CD8-positive, alpha-beta memory T cell (primary cell): ENCODE results near the gene NOX4. TPM values are rescaled to one million over a fixed set of nuclear protein-coding genes. Genes with fewer than 3 reads are reported as not detected.

Source experiments
- CTCF ChIA-PET: fragments of 350-600 bp; sonication (Branson Sonifier 250); formaldehyde crosslinking; loops from one replicate; lab custom pipeline; 2021; ENCODE audit warnings: antibody characterized with exemption; lab: Charles Lee
- POLR2A ChIA-PET: fragments of 350-600 bp; sonication (Branson Sonifier 250); formaldehyde crosslinking; loops from one replicate; lab custom pipeline; 2021; ENCODE audit warnings: antibody characterized with exemption; lab: Charles Lee
- DNase-seq, 5 donors: peaks; one replicate each; pipeline versions ENCODE4 v3.0.0 to v3.0.0-alpha.2; 2020 to 2022; ENCODE audit warnings: mixed read lengths in 1 of 5
- H3K27ac ChIP-seq: one replicate; pipeline ENCODE4 v1.7.0; 2013; ENCODE audit warnings: low read depth, mild to moderate bottlenecking, low read length, moderate library complexity
- H3K27me3 ChIP-seq: 2 replicates; pipeline ENCODE4 v1.7.0; 2013; ENCODE audit warnings: low read length, mild to moderate bottlenecking; ENCODE audit not compliant: insufficient read depth, poor library complexity, severe bottlenecking
- H3K36me3 ChIP-seq: 2 replicates; pipeline ENCODE4 v1.7.0; 2013; ENCODE audit warnings: mild to moderate bottlenecking, low read length, moderate library complexity; ENCODE audit not compliant: insufficient read depth
- H3K4me1 ChIP-seq: 2 replicates; pipeline ENCODE4 v1.7.0; 2013; ENCODE audit warnings: mild to moderate bottlenecking, low read length, moderate library complexity; ENCODE audit not compliant: insufficient read depth
- H3K4me3 ChIP-seq: 2 replicates; pipeline ENCODE4 v1.7.0; 2013; ENCODE audit warnings: mild to moderate bottlenecking, low read length
- H3K9me3 ChIP-seq: 2 replicates; pipeline ENCODE4 v1.7.0; 2013; ENCODE audit warnings: mild to moderate bottlenecking, low read length
- H3K27ac Mint-ChIP-seq, 8 donors: one replicate each; pipeline ENCODE4 v1.8.0; 2020 to 2021; ENCODE audit warnings: mixed read lengths in 8 of 8, mild to moderate bottlenecking in 6 of 8, inconsistent platforms in 3 of 8, moderate library complexity in 3 of 8
- H3K27me3 Mint-ChIP-seq, 2 donors: one replicate each; pipeline ENCODE4 v1.8.0; 2020 to 2021; ENCODE audit warnings: mixed read lengths in 2 of 2, mild to moderate bottlenecking in 1 of 2, moderate library complexity in 1 of 2
- H3K36me3 Mint-ChIP-seq, 3 donors: one replicate each; pipeline ENCODE4 v1.8.0; 2020 to 2021; ENCODE audit warnings: mixed read lengths in 3 of 3, inconsistent platforms in 1 of 3, mild to moderate bottlenecking in 1 of 3
- H3K4me1 Mint-ChIP-seq, 3 donors: one replicate each; pipeline ENCODE4 v1.8.0; 2020 to 2021; ENCODE audit warnings: mixed read lengths in 3 of 3, inconsistent platforms in 1 of 3, mild to moderate bottlenecking in 1 of 3
- H3K4me3 Mint-ChIP-seq, 7 donors: one replicate each; pipeline ENCODE4 v1.8.0; 2020 to 2021; ENCODE audit warnings: mixed read lengths in 7 of 7, mild to moderate bottlenecking in 6 of 7, moderate library complexity in 4 of 7, inconsistent platforms in 2 of 7
- H3K9me3 Mint-ChIP-seq, 5 donors: one replicate each; pipeline ENCODE4 v1.8.0; 2020 to 2022; ENCODE audit warnings: mixed read lengths in 5 of 5, mild to moderate bottlenecking in 3 of 5, moderate library complexity in 2 of 5, inconsistent platforms in 1 of 5
- polyA plus RNA-seq: library from polyadenylated mRNA; unstranded; fragments of 300-500 nt; fragmentation: Illumina TruSeq; gene quantifications from one replicate; pipeline ENCODE4 v1.2.3, GENCODE V29; 2021
- total RNA-seq, 2 experiments: library from RNA; stranded (reverse); gene quantifications; one replicate each; pipeline ENCODE4 v1.2.3, GENCODE V29; 2021

NOX4 gene
- total and polyA plus RNA-seq, 3 experiments from 2014 or later, result not detected

DNA sequence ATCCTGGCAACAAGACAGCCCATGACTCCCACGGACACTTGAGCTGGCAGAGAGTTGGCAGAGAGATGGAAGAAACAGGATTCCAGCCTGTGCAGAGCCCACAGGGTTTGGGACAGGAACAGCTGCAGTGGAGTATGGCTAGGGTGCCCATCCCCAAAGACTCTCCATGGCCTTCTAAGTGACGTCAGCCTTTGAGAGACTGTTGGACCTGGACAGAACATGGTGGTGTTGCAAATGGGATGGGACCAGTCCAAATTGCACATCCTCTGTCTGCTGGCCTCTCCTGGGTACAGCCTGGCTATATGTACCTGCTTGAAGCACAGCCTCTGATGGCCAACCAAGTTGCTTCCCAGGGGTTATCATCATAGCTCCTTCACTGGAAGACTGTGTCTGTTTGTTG lies 34.5 kb downstream of the NOX4 start:
- no peaks in the 10 kb centered on the region for H3K9me3 ChIP-seq
- H3K27ac ChIP-seq, result no peak overlapping the region
- POLR2A ChIA-PET, result no interaction called here
- Mint-ChIP-seq H3K4me1 (no peaks in the 10 kb centered on the region), H3K27me3 (no peaks in the 10 kb centered on the region), H3K27ac (no peak overlapping the region), H3K4me3 (no peak overlapping the region), H3K9me3 (peaks cover 0 to 15% (median 6%) of the 10 kb centered on the region in 5 donors), H3K36me3 (no peaks in the 10 kb centered on the region)
- H3K36me3 ChIP-seq, result no peaks in the 10 kb centered on the region
- no peaks in the 10 kb centered on the region for H3K27me3 ChIP-seq
- no peaks in the 10 kb centered on the region for H3K4me1 ChIP-seq
- H3K4me3 ChIP-seq, result no peak overlapping the region
- CTCF ChIA-PET, result no interaction called here
- DNase-seq, result no peak

DNA sequence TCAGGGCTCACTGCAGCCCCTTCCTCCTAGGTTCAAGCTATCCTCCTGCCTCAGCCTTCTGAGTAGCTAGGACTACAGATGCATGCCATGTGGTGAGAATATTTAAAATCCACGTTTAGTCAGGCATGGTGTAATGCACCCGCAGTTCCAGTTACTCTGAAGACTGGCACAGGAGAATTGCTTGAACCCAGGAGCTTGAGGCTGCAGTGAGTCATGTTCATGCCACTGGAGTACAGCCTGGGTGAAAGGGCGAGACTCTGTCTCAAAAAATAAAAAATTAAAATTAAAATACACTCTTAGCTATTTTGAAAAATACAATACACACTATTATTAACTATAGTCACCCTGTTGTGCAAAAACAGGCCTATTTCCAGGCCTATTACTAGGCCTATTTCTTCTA lies 38.4 kb downstream of the NOX4 start:
- no peaks in the 10 kb centered on the region for H3K27me3 Mint-ChIP-seq
- Histone ChIP-seq H3K36me3 (no peaks in the 10 kb centered on the region), H3K27ac (no peak overlapping the region), H3K4me1 (no peaks in the 10 kb centered on the region), H3K4me3 (no peak overlapping the region), H3K27me3 (no peaks in the 10 kb centered on the region), H3K9me3 (no peaks in the 10 kb centered on the region)
- POLR2A ChIA-PET, result no interaction called here
- H3K4me3 Mint-ChIP-seq, result no peak overlapping the region
- no peak overlapping the region for H3K27ac Mint-ChIP-seq
- DNase-seq, result no peak
- H3K9me3 Mint-ChIP-seq, result peaks cover 0 to 9% (median 8%) of the 10 kb centered on the region in 5 donors
- CTCF ChIA-PET, result no interaction called here
- H3K36me3 Mint-ChIP-seq, result no peaks in the 10 kb centered on the region
- H3K4me1 Mint-ChIP-seq, result no peaks in the 10 kb centered on the region

DNA sequence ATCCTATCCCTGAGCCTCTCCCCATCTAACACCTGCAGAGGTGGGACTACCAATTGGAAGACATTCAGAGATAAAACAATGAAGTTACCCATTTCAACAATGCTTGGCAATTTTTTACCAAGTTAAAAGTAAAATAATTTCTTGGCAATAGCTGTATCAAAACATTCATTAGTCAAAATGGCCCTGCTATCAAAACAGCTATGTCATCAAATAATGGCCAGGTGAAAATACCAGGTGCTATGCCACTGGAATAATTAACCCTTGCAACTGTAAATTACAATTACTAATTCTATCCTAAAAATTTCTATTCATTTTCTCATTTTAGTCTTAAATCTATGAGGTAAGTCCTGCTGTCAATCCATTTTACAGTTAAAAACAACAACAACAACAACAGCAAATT lies 43.3 kb downstream of the NOX4 start:
- Histone ChIP-seq H3K27me3 (no peaks in the 10 kb centered on the region), H3K4me3 (no peak overlapping the region), H3K9me3 (no peaks in the 10 kb centered on the region), H3K36me3 (no peaks in the 10 kb centered on the region), H3K27ac (no peak overlapping the region), H3K4me1 (no peaks in the 10 kb centered on the region)
- H3K9me3 Mint-ChIP-seq, result peaks cover 0 to 16% (median 8%) of the 10 kb centered on the region in 5 donors
- ChIA-PET POLR2A (no interaction called here), CTCF (no interaction called here)
- no peaks in the 10 kb centered on the region for H3K36me3 Mint-ChIP-seq
- H3K4me3 Mint-ChIP-seq, result no peak overlapping the region
- no peaks in the 10 kb centered on the region for H3K4me1 Mint-ChIP-seq
- H3K27ac Mint-ChIP-seq, result no peak overlapping the region
- H3K27me3 Mint-ChIP-seq, result no peaks in the 10 kb centered on the region
- no peak for DNase-seq

DNA sequence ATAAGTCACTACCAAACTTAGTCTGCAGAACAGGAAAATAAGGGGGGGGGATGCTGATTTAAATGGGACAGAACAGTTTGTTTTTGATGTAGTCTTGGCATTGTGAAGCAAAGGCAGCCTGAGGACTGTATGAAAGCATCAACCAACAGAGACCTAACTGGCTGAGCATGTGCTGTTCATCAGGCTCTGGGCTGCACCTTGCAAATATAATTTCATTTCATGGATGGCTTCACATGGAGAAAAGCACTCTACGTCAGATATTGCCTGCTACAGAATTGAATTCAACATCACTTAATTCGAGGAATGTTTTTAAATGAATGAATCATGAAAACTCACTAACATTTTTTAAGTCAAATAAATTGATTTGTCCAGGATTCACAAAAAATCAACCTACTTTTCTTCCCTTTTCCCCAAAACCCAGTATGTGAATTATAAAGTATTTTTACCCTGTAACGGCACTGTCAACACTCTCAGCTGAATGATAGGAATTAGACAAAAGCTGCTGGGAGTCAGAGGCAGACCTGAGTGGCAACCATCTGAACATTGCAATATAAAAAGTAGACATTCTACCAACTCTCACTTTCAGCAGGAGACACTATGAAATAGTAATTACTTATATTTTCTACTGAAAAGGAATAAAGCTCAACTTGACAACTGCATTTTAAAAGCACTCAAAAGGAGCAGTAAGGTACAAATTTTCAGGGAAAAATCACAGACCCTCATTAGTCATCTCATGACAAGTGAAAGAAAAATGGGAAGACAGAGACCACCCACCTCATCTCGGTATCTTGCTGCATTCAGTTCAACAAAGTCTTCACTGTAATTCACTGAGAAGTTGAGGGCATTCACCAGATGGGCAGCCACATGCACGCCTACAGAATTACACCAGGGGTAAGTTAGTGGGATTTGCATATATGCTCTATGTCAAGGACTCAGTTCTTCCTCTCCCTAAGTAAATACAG lies 47.5 kb downstream of the NOX4 start:
- H3K27ac Mint-ChIP-seq, result no peak overlapping the region
- CTCF ChIA-PET, result no interaction called here
- no peak for DNase-seq

DNA sequence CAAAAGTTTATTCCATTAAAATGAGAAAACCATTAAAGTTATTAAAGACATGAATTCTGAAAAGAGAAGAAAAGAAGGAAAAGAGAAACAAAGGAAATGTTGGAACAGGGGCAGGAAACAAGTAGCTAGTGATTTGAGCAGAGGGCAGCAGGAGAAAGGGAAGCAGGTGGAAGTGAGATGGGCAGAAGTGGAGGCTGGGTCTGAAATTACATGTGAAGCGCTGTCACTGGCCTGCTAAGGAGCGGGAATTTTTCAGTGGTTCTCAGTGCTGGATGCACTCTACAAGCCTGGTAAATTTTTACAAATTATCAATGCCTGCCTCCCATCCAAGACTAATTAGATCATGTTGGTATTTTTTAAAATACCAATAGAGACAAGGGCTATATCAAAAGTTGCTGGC lies 48.4 kb downstream of the NOX4 start:
- Histone ChIP-seq H3K9me3 (no peaks in the 10 kb centered on the region), H3K36me3 (no peaks in the 10 kb centered on the region), H3K4me1 (no peaks in the 10 kb centered on the region), H3K27ac (no peak overlapping the region), H3K4me3 (no peak overlapping the region), H3K27me3 (no peaks in the 10 kb centered on the region)
- DNase-seq, result no peak
- Mint-ChIP-seq H3K4me3 (no peak overlapping the region), H3K27me3 (no peaks in the 10 kb centered on the region), H3K4me1 (no peaks in the 10 kb centered on the region), H3K27ac (no peak overlapping the region), H3K36me3 (no peaks in the 10 kb centered on the region), H3K9me3 (peaks cover 2 to 28% (median 4%) of the 10 kb centered on the region in 5 donors)
- CTCF ChIA-PET, result no interaction called here
- POLR2A ChIA-PET, result no interaction called here

More for the DNA sequence above, 47.5 kb downstream of the NOX4 start:
- H3K36me3 ChIP-seq, result no peaks in the 10 kb centered on the region
- Mint-ChIP-seq H3K27me3 (no peaks in the 10 kb centered on the region), H3K9me3 (peaks cover 2 to 29% (median 4%) of the 10 kb centered on the region in 5 donors), H3K4me3 (no peak overlapping the region), H3K4me1 (no peaks in the 10 kb centered on the region), H3K36me3 (no peaks in the 10 kb centered on the region)
- no peak overlapping the region for H3K4me3 ChIP-seq
- POLR2A ChIA-PET, result no interaction called here
- no peaks in the 10 kb centered on the region for H3K9me3 ChIP-seq
- no peaks in the 10 kb centered on the region for H3K27me3 ChIP-seq
- no peak overlapping the region for H3K27ac ChIP-seq
- H3K4me1 ChIP-seq, result no peaks in the 10 kb centered on the region

DNA sequence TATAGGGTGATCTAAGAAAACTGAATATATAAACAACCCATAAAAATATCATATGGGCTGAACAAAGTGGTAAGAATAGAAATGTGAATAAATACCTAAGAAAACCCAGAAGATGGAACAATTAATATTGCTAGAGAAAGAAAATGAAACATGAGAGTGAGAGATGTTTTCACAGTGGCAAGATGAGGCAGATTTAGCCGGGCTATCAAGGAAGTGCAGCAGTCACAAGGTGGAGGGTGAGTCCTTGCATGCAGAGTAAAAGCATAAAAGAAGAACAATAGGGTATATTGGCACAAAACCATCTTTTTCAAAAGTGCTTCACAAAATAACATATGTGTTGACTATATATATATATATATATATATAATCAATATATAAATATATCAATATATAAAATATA lies 49.6 kb downstream of the NOX4 start:
- no peak overlapping the region for H3K27ac Mint-ChIP-seq
- Histone ChIP-seq H3K9me3 (no peaks in the 10 kb centered on the region), H3K4me1 (no peaks in the 10 kb centered on the region), H3K27ac (no peak overlapping the region), H3K4me3 (no peak overlapping the region), H3K27me3 (no peaks in the 10 kb centered on the region), H3K36me3 (no peaks in the 10 kb centered on the region)
- ChIA-PET POLR2A (no interaction called here), CTCF (no interaction called here)
- no peak for DNase-seq
- no peaks in the 10 kb centered on the region for H3K36me3 Mint-ChIP-seq
- no peak overlapping the region for H3K4me3 Mint-ChIP-seq
- H3K9me3 Mint-ChIP-seq, result peaks cover 0 to 21% (median 4%) of the 10 kb centered on the region in 5 donors
- H3K4me1 Mint-ChIP-seq, result no peaks in the 10 kb centered on the region
- no peaks in the 10 kb centered on the region for H3K27me3 Mint-ChIP-seq

DNA sequence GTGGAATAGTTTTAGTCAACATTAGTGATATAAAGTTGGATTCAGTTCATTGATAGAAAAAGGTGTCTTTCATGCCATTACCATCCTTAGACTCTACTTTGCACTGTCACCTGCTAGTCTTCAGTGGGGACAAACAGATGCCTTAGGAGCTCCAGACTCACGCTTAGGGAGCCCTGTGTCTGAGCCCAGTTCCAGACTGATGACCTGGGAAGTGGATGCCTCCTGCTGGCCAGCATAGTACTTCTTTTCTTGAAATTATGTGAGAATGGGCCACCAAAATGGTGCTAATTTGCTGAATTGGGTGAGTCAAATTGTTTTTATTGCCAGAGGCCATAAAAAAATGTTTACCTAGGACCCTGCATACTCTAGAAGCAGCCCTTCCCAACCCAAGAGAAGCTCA lies 53.9 kb downstream of the NOX4 start:
- H3K4me1 Mint-ChIP-seq, result no peaks in the 10 kb centered on the region
- Histone ChIP-seq H3K36me3 (no peaks in the 10 kb centered on the region), H3K4me3 (no peak overlapping the region), H3K9me3 (no peaks in the 10 kb centered on the region), H3K27me3 (no peaks in the 10 kb centered on the region), H3K27ac (no peak overlapping the region), H3K4me1 (no peaks in the 10 kb centered on the region)
- H3K4me3 Mint-ChIP-seq, result no peak overlapping the region
- H3K27me3 Mint-ChIP-seq, result no peaks in the 10 kb centered on the region
- H3K9me3 Mint-ChIP-seq, result peaks cover 0 to 8% (median 2%) of the 10 kb centered on the region in 5 donors
- ChIA-PET POLR2A (no interaction called here), CTCF (no interaction called here)
- no peaks in the 10 kb centered on the region for H3K36me3 Mint-ChIP-seq
- DNase-seq, result no peak
- no peak overlapping the region for H3K27ac Mint-ChIP-seq

DNA sequence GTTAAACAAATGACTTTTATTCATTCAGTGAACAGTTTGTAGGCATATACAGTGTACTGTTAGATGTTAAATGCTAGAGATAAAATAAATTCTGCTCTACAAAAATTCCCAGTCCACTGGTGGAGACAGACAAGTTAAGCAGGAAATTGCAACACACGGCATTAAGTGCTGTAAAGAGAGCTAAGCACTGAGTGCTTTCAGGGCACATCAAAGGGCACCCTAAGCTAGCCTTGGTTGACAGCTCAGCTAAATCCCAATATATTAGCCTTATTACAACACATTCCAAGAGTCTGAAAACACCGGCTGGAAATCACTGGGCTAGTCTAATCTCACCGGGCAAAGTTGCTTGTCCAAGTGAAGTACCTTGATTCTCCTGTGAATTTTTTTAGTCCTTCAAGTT lies 55.1 kb downstream of the NOX4 start:
- Histone ChIP-seq H3K36me3 (no peaks in the 10 kb centered on the region), H3K9me3 (no peaks in the 10 kb centered on the region), H3K27me3 (no peaks in the 10 kb centered on the region), H3K4me3 (no peak overlapping the region), H3K4me1 (no peaks in the 10 kb centered on the region), H3K27ac (no peak overlapping the region)
- no peak for DNase-seq
- no peaks in the 10 kb centered on the region for H3K27me3 Mint-ChIP-seq
- no peak overlapping the region for H3K4me3 Mint-ChIP-seq
- H3K27ac Mint-ChIP-seq, result no peak overlapping the region
- H3K9me3 Mint-ChIP-seq, result peaks cover 0 to 2% (median 0%) of the 10 kb centered on the region in 5 donors
- CTCF ChIA-PET, result no interaction called here
- no peaks in the 10 kb centered on the region for H3K4me1 Mint-ChIP-seq
- H3K36me3 Mint-ChIP-seq, result no peaks in the 10 kb centered on the region
- POLR2A ChIA-PET, result no interaction called here
